B cell (primary cell): ENCODE measurements around the gene TRPM7. TPM values are rescaled to one million over a fixed set of nuclear protein-coding genes. Genes with fewer than 3 reads are reported as not detected.

Experiments
- ATAC-seq: fragments of 200-7000 bp; cut with Tn5 transposase; one replicate; pipeline ENCODE4 v1.10.0; 2021; ENCODE audit warnings: low read depth, mild to moderate bottlenecking, moderate number of reproducible peaks, moderate library complexity
- CTCF ChIA-PET: fragments of 350-600 bp; sonication (Branson Sonifier 250); formaldehyde crosslinking; loops from one replicate; lab custom pipeline; 2021; ENCODE audit warnings: antibody characterized with exemption, inconsistent platforms; lab: Charles Lee
- POLR2A ChIA-PET: fragments of 350-600 bp; sonication (Branson Sonifier 250); formaldehyde crosslinking; loops from one replicate; lab custom pipeline; 2021; ENCODE audit warnings: antibody characterized with exemption; lab: Charles Lee
- DNase-seq: peaks from one replicate; pipeline ENCODE4 v3.0.0; 2013
- H2AFZ ChIP-seq: 2 replicates; pipeline ENCODE4 v1.6.1; 2012; ENCODE audit warnings: mild to moderate bottlenecking, low read depth, low read length; ENCODE audit not compliant: insufficient read depth, poor library complexity, severe bottlenecking
- H3K27ac ChIP-seq, 2 donors: 1 replicate in 1 of 2; 2 replicates in 1 of 2; pipeline ENCODE4 v1.5.1; 2012 to 2013; ENCODE audit warnings: low read length in 2 of 2, mild to moderate bottlenecking in 2 of 2, moderate library complexity in 1 of 2
- H3K27me3 ChIP-seq, 4 experiments: fragments of 200-600 bp in 1 of 4; sonication (generic) in 1 of 4; replicated peaks in 1 of 4; 1 replicate in 2 of 4; 2 replicates in 2 of 4; pipeline versions ENCODE4 v1.6.1 to v1.7.0; 2013 to 2016; ENCODE audit warnings: low read length in 3 of 4, mild to moderate bottlenecking in 2 of 4, mixed read lengths in 1 of 4, moderate library complexity in 1 of 4; ENCODE audit not compliant: insufficient read depth in 4 of 4, control insufficient read depth in 3 of 4; ENCODE audit errors: control extremely low read depth in 1 of 4
- H3K36me3 ChIP-seq, 2 experiments: replicated peaks in 1 of 2; 1 replicate in 1 of 2; 2 replicates in 1 of 2; pipeline versions ENCODE4 v1.6.1 to v1.7.1; 2013; ENCODE audit warnings: low read length in 1 of 2; ENCODE audit not compliant: insufficient read depth in 2 of 2, control insufficient read depth in 1 of 2; ENCODE audit errors: control extremely low read depth in 1 of 2, extremely low read depth in 1 of 2
- H3K4me1 ChIP-seq, 2 donors: fragments of 200-600 bp in 1 of 2; sonication (generic) in 1 of 2; 1 replicate in 1 of 2; 2 replicates in 1 of 2; pipeline versions ENCODE4 v1.5.1 to v1.6.1; 2013 to 2017; ENCODE audit warnings: low read length in 2 of 2; ENCODE audit not compliant: control insufficient read depth in 2 of 2, insufficient read depth in 2 of 2
- H3K4me2 ChIP-seq: replicated peaks from 2 replicates; pipeline ENCODE3; 2012; ENCODE audit warnings: mild to moderate bottlenecking, low read depth, low read length; ENCODE audit not compliant: poor library complexity, severe bottlenecking
- H3K4me3 ChIP-seq, 5 experiments: fragments of 200-600 bp in 1 of 5; sonication (generic) in 1 of 5; 1 replicate in 3 of 5; 2 replicates in 2 of 5; pipeline versions ENCODE4 v1.5.1 to v1.7.0; 2011 to 2016; ENCODE audit warnings: low read length in 4 of 5, mild to moderate bottlenecking in 4 of 5, low read depth in 2 of 5, control low read depth in 1 of 5, moderate library complexity in 1 of 5; ENCODE audit not compliant: insufficient read depth in 1 of 5; ENCODE audit errors: control extremely low read depth in 1 of 5, extremely low read depth in 1 of 5
- H3K79me2 ChIP-seq: fragments of 200-600 bp; sonication (generic); one replicate; pipeline ENCODE4 v1.6.0; 2016; ENCODE audit warnings: low read length; ENCODE audit not compliant: control insufficient read depth, insufficient read depth
- H3K9ac ChIP-seq: fragments of 200-600 bp; sonication (generic); 2 replicates; pipeline ENCODE4 v1.6.1; 2017; ENCODE audit warnings: mild to moderate bottlenecking, low read length, moderate library complexity
- H3K9me3 ChIP-seq, 3 donors: one replicate each; pipeline versions ENCODE4 v1.6.1 to v1.7.1; 2013; ENCODE audit warnings: low read length in 2 of 3; ENCODE audit not compliant: control insufficient read depth in 2 of 3, insufficient read depth in 1 of 3; ENCODE audit errors: control extremely low read depth in 1 of 3
- H4K20me1 ChIP-seq: 2 replicates; pipeline ENCODE4 v1.6.0; 2012; ENCODE audit warnings: mild to moderate bottlenecking, low read length; ENCODE audit not compliant: insufficient read depth, control insufficient read depth, poor library complexity, severe bottlenecking
- H3K27ac Mint-ChIP-seq: one replicate; pipeline ENCODE4 v1.8.0; 2021; ENCODE audit warnings: mixed read lengths
- H3K27me3 Mint-ChIP-seq: one replicate; pipeline ENCODE4 v1.8.0; 2021; ENCODE audit warnings: mixed read lengths
- H3K4me1 Mint-ChIP-seq: one replicate; pipeline ENCODE4 v1.8.0; 2021; ENCODE audit warnings: mixed read lengths
- H3K4me3 Mint-ChIP-seq: one replicate; pipeline ENCODE4 v1.8.0; 2021; ENCODE audit warnings: mixed read lengths
- H3K9me3 Mint-ChIP-seq: one replicate; pipeline ENCODE4 v1.8.0; 2022; ENCODE audit warnings: mixed read lengths; ENCODE audit not compliant: insufficient read depth
- CTCF ChIP-seq: fragments of 200-600 bp; IDR thresholded peaks from one replicate; pipeline ENCODE4 v1.8.0; 2022; ENCODE audit warnings: antibody characterized with exemption, mild to moderate bottlenecking
- EZH2 ChIP-seq: IDR thresholded peaks from 2 replicates; pipeline ENCODE4 v1.6.1; 2012; ENCODE audit warnings: borderline replicate concordance, low read depth, mild to moderate bottlenecking, moderate library complexity, low read length; ENCODE audit not compliant: insufficient read depth, poor library complexity, severe bottlenecking
- WGBS: methylation state at CpG from one replicate; pipeline ENCODE4 v1.1.5; 2013; ENCODE audit warnings: missing lambda C conversion rate; ENCODE audit not compliant: insufficient coverage; 5-methylcytosine and 5-hydroxymethylcytosine counted together
- intact Hi-C: fragments of 100-400 bp; cut with micrococcal nuclease; formaldehyde crosslinking; loops from one replicate; pipeline ENCODE4 v1.10.0; 2022
- polyA plus RNA-seq: library from polyadenylated mRNA; depleted of rRNA; stranded (reverse); fragments of >200 nt; gene quantifications from 2 replicates; pipeline ENCODE4 v1.2.3, GENCODE V29; 2012
- total RNA-seq, 2 donors: library from RNA; stranded (reverse); fragments of 120-200 nt in 1 of 2; gene quantifications; 1 replicate in 1 of 2; 2 replicates in 1 of 2; pipeline versions ENCODE4 v1.2.3 to v1.2.4, GENCODE V29; 2013 to 2022

The TRPM7 gene
- total and polyA plus RNA-seq, 2 donors (not counting 1 experiment from before 2014, with no cell fraction given) = 12.5 to 77.2 TPM

GRCh38 chr15:50665938-50666337 is 20.7 kb downstream of the TRPM7 start:
- Mint-ChIP-seq H3K27me3 (no peaks in the 10 kb centered on the region), H3K4me1 (peaks cover 12% of the 10 kb centered on the region), H3K9me3 (no peaks in the 10 kb centered on the region), H3K4me3 (no peak overlapping the region), H3K27ac (no peak overlapping the region)
- WGBS = 100% methylated on average over 1 of the region's 5 CpGs
- H3K4me2 ChIP-seq = no peak overlapping the region
- CTCF ChIA-PET = interaction anchor here (1.2 kb wide), 1 partner anchor 211 kb away, joined by 3 read pairs; no protein-coding TSS in a partner anchor
- no peak overlapping the region for H2AFZ ChIP-seq
- no peak overlapping the region for H3K4me3 ChIP-seq
- intact Hi-C loops = no loop called here
- peaks cover 75% of the 10 kb centered on the region for H3K79me2 ChIP-seq
- ATAC-seq = no peak
- DNase-seq = no peak
- H3K27ac ChIP-seq = no peak overlapping the region
- no peak overlapping the region for H3K9ac ChIP-seq
- no peaks in the 10 kb centered on the region for H3K4me1 ChIP-seq
- no peaks in the 10 kb centered on the region for H3K9me3 ChIP-seq
- POLR2A ChIA-PET = no interaction called here
- peaks cover 0 to 26% of the 10 kb centered on the region in 2 experiments for H3K36me3 ChIP-seq
- peaks cover 67% of the 10 kb centered on the region for H4K20me1 ChIP-seq
- no peak for TF ChIP-seq EZH2
- no peak for TF ChIP-seq CTCF
- H3K27me3 ChIP-seq = no peaks in the 10 kb centered on the region

GRCh38 chr15:50655555-50655954 is 31.0 kb downstream of the TRPM7 start:
- H3K4me1 Mint-ChIP-seq = peaks cover 8% of the 10 kb centered on the region
- 100% methylated on average over 2 of the region's 4 CpGs for whole genome bisulfite sequencing
- no peaks in the 10 kb centered on the region for H3K9me3 Mint-ChIP-seq
- Histone ChIP-seq H3K79me2 (peaks cover 14% of the 10 kb centered on the region), H3K4me1 (no peaks in the 10 kb centered on the region), H3K27ac (no peak overlapping the region), H3K36me3 (peaks cover 3 to 52% of the 10 kb centered on the region in 2 experiments), H3K27me3 (no peaks in the 10 kb centered on the region), H3K9me3 (no peaks in the 10 kb centered on the region), H4K20me1 (peaks cover 4% of the 10 kb centered on the region), H2AFZ (no peak overlapping the region), H3K4me3 (no peak overlapping the region), H3K9ac (no peak overlapping the region), H3K4me2 (no peak overlapping the region)
- POLR2A ChIA-PET = interaction anchor here (0.7 kb wide), 2 partner anchors 209 to 259 kb away, joined by 3 to 4 read pairs; no protein-coding TSS in a partner anchor
- TF ChIP-seq EZH2 (no peak), CTCF (no peak)
- no peak overlapping the region for H3K4me3 Mint-ChIP-seq
- CTCF ChIA-PET = no interaction called here
- DNase-seq (no peak), ATAC-seq (no peak)
- intact Hi-C loops = no loop called here
- no peak overlapping the region for H3K27ac Mint-ChIP-seq
- no peaks in the 10 kb centered on the region for H3K27me3 Mint-ChIP-seq
